IPS-11a (cell line): ENCODE data around the gene KRTAP10-1.
"Not testable (repeated sequence)": the region's sequence is repeated elsewhere in the genome, so short reads cannot be mapped to it uniquely, and the experiment has no call there.

Experiments used
- H3K4me3 ChIP-seq: one replicate; pipeline ENCODE4 v1.5.1; 2013; ENCODE audit warnings: low read depth, low read length, control low read depth

The KRTAP10-1 gene

DNA sequence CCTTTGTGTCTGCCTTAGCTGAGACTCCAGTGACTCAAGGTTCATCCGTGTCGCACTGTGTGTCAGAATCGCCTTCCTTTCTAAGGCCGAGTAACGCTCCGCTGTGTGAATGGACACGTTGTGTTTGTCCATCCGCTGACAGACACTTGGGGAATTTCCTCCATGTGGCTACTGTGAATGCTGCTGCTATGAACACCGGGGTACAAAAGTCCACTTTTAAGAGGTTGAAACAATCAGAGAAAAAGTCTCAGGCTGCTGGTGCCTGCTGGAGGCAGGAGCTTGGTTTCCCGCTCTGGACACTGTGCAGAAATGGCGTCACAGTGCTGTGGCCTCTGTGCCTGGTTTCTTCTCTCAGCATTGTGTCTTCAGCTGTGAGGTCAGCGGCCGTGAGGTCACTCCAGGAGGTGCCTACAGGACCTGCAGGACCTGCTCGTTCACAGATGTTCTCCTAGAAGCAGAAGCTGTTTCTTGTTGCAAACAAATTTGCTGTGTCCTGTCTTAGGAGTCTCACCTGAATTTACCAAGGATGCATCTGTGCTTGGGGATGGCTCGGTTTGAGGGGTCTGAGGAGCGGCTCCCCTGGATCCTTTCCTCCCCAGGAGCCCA lies 34.2 kb downstream of the KRTAP10-1 start:
- H3K4me3 ChIP-seq, result no peak overlapping the region

DNA sequence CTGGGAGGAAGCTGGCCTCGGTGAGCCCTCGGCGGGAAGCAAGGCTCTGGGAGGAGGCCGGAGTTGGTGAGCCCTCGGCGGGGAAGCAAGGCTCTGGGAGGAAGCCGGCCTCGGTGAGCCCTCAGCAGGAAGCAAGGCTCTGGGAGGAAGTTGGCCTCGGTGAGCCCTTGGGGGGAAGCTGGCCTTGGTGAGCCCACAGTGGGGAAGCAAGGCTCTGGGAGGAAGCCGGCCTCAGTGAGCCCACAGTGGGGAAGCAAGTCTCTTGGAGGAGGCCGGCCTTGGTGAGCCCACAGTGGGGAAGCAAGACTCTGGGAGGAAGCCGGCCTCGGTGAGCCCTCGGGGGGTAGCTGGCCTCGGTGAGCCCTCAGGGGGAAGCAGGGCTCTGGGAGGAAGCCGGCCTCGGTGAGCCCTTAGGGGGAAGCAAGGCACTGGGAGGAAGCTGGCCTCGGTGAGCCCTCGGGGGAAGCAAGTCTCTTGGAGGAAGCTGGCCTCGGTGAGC lies 36.0 kb downstream of the KRTAP10-1 start:
- no peak overlapping the region for H3K4me3 ChIP-seq

DNA sequence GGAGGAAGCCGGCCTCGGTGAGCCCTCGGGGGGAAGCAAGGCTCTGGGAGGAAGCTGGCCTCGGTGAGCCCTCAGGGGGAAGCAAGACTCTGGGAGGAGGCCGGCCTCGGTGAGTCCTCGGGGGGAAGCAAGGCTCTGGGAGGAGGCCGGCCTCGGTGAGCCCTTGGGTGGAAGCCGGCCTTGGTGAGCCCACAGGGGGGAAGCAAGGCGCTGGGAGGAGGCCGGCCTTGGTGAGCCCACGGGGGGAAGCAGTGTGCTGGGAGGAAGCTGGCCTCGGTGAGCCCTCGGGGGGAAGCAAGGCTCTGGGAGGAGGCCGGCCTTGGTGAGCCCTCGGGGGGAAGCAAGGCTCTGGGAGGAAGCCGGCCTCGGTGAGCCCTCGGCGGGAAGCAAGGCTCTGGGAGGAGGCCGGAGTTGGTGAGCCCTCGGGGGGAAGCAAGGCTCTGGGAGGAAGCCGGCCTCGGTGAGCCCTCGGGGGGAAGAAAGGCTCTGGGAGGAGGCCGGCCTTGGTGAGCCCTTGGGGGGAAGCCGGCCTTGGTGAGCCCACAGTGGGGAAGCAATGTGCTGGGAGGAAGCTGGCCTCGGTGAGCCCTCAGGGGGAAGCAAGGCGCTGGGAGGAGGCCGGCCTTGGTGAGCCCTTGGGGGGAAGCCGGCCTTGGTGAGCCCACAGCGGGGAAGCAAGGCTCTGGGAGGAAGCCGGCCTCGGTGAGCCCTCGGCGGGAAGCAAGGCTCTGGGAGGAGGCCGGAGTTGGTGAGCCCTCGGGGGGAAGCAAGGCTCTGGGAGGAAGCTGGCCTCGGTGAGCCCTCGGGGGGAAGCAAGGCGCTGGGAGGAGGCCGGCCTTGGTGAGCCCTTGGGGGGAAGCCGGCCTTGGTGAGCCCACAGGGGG lies 36.7 kb downstream of the KRTAP10-1 start:
- not testable (repeated sequence) for H3K4me3 ChIP-seq

DNA sequence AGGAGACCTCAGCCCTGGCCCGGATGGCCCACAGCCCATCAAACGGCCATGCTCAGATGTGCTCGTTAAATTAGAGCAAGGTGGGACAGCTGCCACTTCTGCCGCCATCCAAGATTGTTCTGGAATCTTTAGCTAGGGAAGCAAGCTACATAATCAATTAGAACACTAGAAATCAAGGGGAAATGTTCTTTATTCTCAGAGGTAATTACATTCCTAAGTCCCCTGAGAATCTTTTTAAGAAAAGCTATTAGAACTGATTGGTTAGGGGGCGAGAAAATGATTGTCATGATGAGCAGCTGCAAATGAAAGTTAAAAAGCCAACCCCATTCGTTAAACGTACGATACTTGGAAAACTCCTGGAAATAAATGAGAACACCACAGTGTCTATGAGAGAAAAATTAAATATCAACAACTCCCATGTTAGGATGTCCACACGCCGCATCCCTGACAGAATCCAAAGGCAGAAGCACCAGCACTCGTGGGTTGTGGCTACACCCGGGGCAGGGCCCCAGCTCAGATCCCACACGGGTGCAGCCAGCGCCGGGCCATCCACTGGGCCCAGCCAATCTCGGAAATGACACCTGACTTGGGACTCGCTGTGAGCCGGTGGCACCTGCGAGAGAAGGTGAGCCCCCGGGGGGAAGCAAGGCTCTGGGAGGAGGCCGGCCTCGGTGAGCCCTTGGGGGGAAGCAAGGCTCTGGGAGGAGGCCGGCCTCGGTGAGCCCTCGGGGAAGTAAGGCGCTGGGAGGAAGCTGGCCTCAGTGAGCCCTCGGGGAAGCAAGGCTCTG lies 37.6 kb downstream of the KRTAP10-1 start:
- no peak overlapping the region for H3K4me3 ChIP-seq

DNA sequence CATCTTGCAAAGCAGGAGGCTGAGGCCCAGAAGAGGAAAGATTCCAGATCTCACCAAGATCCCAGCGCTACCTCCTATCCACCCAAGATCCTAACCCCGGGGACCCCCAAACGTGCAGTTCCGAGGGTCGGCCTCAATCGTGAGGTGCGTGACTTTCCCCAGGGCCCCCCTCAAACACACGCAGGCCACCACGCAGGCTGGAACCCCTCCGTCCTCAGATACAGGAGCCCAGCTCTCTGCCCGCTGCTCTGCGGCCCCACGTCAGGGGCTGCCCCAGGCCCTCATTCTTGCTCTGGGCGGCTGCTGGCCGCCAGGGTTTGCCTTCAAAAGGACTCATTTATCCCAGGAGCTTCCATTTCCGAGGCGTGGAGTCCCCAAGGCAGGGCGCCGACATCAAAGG lies 39.9 kb downstream of the KRTAP10-1 start:
- H3K4me3 ChIP-seq, result no peak overlapping the region

DNA sequence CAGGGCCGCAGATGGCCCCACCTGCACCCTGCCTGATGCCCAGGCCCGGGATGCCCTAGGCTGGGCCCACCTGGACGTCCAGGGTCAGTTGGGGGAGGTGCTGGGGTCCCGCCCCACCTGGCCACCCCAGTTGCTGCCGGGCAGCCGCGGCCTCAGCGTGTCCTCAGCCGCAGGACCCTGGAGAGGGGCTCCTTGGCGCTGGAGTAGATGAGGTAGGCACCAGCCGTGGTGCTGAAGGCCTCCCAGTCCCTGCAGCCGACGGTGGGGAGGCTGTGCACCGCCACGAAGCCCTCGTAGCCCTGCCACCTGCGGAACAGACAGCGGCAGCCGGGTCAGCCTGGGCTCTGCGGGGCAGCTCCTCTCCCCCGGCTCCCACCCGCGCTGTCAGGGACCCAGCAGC lies 40.4 kb downstream of the KRTAP10-1 start:
- H3K4me3 ChIP-seq, result no peak overlapping the region

DNA sequence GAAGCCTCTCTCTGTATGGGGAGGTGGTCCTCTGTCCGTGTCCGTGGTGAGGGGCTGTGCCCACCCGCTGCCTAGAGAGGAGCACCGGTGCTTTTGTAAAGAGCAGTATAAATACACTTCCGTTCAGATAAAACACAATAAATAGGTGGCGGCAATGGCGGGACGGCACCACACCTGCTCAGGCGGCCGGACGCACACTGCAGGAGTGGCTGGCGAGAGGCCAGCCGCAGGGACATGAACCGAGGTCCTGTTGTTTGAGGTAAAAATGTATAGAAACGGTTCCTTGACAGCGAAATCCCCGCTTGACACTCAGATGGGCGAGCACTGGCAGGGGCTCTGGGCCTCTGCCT lies 40.8 kb downstream of the KRTAP10-1 start:
- no peak overlapping the region for H3K4me3 ChIP-seq

DNA sequence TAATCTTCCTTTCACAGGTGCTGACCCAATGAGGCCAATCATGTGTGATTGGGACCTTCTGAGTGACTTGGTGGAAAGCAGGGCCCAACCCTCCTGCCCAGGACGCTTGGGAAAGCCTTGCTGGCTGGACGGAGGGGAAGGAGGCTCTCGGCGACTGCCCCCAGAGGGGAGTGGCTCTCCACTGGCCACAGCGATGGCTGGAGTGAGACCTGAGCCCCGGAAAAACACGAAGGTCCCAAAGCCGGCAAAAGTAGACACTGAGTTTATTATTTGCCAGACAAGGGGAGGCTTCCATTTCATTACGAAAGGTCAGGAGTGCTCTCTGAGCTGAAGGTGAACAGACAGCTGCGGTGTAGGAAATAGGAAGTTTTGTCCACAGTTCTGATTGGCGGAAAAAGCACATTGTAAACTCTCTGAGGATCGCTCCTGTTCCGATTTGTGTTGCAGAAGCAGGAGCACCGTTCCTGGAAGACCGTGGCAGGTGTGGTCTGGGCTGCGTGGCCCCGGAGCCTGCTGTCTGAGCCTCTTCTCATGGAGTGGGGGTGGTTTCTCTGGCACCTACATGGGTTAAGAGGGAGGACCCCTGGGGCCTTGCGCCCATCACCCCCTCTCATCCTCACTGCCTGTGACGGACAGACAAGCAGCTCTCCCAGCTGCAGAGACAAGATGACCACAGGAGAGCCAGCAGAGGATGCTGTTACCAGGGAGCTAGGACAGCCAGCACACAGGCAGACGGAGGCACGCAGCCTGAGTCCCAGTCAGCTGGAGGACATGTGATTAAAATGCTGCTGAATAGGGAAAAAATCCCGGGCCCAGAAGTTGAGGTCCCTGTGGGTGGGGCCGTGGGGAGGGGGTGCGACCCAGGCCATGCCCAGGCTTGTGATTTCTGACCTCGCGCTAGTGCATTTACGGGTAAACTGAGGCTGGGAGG lies 41.5 kb downstream of the KRTAP10-1 start:
- no peak overlapping the region for H3K4me3 ChIP-seq

DNA sequence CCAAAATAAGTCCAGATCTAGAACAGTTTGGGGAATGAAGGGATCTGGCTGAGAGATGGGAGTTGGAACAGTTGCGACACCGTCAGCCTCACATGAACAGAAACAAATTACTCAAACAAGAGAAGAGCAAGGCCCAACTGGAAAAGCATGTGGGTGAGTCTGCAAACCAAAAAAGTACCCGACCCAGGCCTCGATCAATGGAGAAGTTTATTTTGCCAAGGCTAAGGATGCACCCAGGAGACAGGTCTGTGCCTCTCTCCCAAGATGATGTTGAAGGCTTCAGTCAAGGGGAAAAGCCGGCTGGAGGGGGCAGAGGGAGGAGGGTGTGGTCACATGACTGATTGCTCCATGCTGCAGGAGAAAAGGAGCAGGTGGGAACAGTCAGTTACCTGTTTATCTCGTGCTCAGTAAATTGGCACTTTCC lies 42.3 kb downstream of the KRTAP10-1 start:
- no peak overlapping the region for H3K4me3 ChIP-seq

DNA sequence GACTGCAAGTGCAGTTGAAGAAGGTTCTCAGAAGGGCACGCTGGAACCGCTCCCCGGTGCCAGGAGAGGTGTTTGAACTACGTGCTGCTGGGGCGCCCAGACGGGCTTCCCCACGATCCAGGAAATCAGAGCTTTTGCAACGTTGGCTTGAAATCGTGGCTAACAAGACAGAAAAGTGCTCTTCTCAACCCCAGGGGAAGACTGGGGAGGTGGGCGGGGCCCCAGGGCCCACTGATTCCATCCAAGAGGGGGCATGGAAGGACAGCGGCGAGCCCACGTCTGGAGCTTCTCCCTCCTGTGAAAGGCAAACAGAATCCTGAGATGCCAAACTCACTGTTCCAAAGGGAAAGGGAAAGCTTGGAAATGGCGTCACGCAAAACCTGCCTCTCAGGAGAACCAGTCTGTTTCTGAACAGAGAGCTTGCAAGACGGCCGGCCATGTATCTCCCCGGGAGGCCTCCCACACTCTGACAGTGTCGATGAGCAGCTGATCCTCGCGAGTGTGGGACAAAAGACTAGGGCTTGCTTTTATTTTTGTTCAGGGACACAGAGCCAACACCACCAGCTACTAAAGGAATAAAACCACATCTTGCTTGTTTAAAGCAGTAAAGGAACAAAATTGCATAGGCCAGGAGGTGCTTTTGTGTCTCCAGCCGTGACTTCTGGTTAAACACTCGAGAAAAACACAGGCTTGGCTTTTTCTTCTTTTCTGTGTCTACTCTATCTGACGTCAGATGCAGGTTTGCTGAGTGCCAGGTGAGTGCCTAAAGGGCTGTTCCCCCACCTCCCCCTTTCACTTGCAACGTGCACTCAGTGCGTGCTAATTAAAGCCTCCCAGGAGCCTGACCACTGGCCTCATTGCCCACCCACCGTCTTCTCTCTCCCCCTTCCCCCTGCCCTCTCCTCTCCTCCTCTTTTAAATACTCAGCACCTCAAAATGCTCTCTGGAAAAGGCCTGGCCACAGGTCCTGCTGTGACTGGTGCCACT lies 43.1 kb downstream of the KRTAP10-1 start:
- H3K4me3 ChIP-seq, result no peak overlapping the region

DNA sequence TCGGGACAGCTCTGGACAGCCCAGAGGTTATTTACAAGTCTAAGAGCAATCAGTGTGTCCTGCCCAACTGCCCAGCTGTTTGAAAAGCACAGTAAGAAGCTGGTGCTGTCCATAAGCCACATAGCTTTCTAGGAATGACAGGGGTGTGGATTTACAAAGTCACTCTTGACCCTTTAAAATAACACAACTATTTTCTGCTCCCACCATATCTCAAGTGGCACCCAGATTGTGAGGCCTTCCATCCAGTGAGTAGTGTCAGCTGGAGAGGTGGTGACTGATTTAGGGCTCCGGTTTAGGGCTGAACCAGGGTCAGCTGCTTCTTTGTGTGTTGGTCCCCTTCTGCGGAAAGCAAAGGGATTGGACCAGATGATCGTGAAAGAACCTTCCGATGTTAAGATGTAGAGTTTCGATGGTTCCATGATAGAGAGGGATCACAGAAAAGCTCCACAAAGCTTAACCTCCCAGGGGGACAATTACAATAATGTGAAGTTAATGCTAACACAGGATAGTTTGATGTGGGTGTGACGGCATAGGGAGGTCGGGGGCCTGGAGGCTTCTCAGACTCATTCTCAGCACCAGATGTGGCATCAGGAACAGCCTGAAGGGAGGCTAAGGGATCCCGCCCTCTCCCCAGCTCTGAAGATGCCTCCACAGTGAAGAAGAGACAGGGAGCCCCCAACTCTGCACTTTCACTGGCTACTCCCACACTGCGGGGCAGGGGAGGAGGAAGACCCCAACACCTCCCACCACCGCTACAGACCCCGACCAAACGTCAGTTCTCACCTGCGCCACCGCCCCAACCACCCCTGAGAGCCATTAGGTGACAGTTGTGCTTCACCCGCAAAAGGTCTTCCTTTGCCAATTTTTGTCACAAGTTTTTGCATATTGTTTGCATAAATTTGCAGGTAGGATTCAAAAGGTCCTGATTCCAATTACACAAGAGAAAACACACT lies 44.1 kb downstream of the KRTAP10-1 start:
- H3K4me3 ChIP-seq, result no peak overlapping the region

DNA sequence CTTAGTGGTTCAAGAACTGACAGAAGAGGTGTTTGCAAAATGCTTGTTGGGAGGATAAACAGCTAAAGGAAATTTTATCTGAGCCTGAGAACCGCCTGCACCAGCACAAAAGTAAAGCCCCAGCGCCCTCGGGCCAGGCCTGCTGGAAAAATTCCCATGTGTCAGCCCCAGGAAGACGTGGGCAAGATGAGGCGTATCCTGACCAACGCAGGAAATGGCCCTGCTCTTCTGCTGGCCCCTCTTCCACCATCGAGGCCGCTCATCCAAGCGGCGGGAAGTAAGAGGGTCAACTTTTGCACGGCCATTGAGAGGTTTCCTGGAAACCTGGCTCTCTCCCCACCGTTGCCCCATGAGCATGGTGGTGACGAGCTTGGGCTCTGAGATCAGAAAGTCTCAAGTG lies 45.0 kb downstream of the KRTAP10-1 start:
- no peak overlapping the region for H3K4me3 ChIP-seq

DNA sequence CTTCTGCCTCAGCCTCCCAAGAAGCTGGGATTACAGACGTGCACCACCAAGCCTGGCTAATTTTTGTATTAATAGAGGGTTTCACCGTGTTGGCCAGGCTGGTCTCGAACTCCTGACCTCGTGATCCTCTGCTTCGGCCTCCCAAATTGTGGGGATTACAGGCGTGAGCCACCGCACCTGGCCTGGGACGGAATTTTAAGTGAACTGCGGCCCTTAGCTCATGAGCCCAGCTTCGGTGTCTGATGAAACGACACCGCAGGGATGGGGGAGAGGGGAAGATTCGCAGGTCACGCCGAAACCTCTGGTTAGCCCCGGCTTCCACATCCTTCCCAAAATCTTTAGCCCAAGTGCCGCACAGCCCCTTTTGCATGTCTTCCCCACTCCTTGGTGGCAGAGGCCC lies 45.6 kb downstream of the KRTAP10-1 start:
- H3K4me3 ChIP-seq, result no peak overlapping the region

DNA sequence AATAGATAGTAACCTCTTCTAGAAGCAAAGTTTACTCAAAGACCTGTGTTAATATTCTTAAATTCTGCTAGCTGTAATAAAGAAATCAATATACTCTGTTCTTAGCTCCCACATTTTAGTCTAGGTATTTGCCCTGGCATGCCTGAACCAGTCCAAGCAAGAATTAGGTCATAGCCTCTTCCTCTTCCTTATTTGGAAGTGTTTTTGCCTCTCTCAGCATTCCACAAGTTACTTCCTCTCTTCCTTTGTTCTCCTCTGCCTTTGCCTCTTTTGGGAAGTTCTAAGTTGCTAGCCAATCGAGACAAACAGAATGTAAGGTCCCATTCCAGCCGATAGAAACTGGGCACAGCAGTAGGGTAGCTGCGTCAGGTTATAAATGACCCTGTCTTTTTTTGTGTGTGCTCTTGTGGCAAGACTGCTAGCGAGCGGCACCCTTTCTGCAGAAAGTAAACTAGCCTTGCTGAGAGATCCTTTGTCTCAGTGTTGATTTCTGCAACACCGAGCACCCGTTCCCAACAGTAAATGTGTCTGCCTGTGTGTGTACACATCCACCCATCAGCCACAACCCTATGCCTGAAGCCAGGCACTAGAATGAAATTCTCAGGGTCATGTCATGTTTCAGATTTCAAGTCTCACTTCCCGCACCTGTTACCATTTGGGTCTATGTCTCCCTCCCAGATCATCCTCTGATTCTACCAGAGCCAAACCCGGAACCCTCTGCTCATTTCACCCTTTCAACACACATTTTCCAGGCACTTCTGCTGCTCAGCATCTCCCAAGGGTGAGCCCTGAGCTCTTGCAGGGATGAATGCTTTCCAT lies 47.2 kb downstream of the KRTAP10-1 start:
- H3K4me3 ChIP-seq, result no peak overlapping the region

DNA sequence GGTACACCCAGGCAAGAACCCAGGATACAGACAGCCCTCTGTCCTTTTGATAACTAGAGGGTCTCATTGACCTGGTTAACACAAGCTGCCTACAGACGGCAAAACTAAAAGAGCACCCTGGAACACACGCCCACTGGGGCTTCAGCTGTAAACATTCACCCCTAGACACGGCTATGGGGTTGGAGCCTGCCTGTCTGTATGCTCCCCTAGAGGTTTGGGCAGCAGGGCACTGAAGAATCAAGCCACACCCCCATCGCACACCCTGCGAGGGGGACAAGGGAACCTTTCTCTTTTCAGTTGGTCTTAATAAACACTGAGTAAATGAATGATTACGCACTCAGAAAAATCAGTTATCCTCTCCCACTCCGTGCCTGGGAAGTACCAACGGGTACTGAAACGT lies 49.2 kb downstream of the KRTAP10-1 start:
- H3K4me3 ChIP-seq, result no peak overlapping the region

DNA sequence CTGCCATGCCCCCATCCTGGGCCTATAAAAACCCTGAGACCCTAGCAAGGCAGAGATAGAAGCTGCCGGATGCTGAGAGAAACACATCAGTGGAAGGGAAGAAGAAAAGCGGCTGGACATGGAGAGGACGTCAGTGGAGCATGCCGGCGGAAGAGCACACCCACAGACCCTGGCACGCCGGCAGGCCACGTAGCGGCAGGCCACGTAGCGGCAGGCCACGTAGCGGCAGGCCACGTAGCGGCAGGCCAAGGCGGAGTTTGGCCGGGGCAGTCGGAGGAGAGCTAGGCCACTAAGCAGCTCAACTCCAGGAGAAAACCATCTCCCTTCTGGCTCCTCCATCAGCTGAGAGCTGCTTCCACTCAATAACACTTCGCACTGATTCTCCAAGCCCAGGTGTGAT lies 49.6 kb downstream of the KRTAP10-1 start:
- H3K4me3 ChIP-seq, result no peak overlapping the region

DNA sequence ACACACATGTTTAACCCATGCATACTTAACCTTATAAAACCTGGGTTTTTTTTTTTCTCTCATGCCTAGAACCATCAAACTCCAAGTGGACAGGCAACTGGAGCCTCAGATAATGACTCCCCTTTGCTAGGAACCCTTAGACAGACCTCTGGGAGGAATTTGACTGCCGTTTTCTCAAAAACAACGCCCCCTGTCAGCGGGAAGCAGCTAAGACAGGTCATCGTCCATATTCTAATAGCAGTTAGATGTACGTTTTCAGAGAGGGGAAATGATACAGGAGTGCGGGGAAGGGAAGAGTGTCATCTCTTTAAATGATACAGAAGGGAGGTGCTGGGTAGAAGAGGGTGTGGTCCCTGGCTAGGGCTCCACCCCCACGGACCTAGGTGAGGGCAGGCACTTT lies 50.0 kb downstream of the KRTAP10-1 start:
- H3K4me3 ChIP-seq, result no peak overlapping the region
